HG03175 (cell line): ENCODE data around the gene L1CAM.

Source experiments
- ATAC-seq: cut with Tn5 transposase; IDR thresholded peaks from one replicate; pipeline ENCODE4 v1.9.1; 2021; ENCODE audit warnings: mild to moderate bottlenecking, moderate library complexity; ENCODE audit not compliant: unreplicated experiment

The L1CAM gene

GRCh38 chrX:153885968-153886903 lies at the start of gene L1CAM:
Gene L1CAM (minus strand): TSS chrX:153886173. CDS start chrX:153875836, 10,337 bp downstream.
- no peak for ATAC-seq

- ATAC-seq = no peak
These were observed 49.4 kb upstream of the L1CAM start for GRCh38 chrX:153935326-153935851.

DNA sequence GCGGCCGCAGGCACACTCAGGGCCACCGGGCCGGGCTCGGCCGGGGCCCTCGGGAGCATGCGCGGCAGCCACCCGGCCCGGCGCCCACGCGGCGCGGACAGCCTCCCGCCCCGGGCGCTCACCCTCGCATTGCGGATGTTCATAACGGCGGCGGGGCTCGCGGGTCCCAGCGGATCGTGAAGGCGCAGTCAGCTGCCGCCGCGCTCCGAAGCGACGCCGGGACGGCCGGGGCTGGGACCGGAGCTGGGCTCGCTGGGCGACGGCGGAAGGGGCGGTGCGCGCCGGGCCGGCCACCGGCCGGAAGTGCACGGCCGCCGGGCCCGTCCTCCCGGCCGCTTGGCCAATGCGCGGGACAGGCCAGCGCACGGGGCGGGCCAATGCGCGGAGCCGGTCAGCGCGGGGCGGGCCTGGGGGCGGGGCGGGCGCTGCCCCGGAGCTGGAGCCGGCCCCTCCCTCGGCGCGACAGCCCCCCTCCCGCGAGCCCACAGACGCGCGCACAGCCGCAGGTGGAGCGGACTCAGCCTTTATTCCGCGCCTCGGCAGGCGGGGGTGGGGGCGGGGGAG lies 48.9 kb upstream of the L1CAM start, which contains the start of gene NAA10:
Gene NAA10 (minus strand): TSS at position 276 of the 564 bp plus-strand sequence. CDS start 133 bp downstream, at position 143.
- ATAC-seq = peak; percentile 87

DNA sequence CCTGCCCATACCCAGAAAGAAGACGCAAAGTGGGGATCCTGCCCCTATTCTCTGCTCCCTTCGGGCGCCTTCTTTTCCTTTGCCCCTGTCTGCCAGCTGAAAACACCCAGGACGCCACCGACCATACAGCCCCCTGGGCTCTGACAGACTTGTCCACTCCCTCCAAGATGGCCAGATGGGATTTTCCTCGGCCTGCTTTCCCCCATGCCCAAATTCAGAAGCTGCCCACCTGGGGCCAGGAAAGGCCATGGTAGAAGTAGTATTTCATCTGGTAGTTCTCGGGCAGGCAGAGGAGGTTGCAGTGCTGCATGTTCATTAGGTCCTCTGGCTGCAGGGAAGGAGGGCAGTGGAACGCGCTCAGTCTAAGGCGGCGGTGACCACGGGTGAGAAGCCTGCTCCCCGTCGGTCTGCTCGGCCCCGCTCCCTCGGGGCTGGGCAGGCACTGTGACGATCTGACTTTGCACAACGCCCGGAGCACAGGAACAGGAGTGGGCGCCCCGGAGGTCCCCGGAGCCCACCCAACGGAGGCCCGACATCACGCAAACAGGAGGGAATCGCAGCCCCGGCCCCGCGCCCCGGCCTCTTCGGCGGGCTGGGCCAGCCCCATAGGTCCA lies 48.3 kb upstream of the L1CAM start:
- peak; percentile 23 for ATAC-seq

DNA sequence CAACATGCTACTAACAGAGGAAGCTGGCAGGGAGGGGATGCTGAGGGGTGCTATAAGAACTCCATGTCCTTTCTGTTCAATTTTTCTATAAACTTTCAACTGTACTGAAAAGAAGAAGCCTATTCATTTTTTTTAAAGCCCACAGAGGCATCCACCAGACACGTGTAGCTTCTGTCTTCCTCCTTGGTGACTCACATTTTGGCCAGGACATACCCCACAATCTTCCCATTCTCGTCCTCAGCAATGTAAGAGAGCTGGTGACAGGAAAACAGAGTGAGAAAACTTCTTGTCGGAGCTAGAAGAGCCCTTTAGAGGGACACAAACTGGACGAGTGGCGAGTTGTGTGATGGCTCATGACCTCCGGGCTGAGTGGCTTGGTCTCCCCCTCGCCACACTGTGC lies 47.8 kb upstream of the L1CAM start:
- ATAC-seq = no peak

DNA sequence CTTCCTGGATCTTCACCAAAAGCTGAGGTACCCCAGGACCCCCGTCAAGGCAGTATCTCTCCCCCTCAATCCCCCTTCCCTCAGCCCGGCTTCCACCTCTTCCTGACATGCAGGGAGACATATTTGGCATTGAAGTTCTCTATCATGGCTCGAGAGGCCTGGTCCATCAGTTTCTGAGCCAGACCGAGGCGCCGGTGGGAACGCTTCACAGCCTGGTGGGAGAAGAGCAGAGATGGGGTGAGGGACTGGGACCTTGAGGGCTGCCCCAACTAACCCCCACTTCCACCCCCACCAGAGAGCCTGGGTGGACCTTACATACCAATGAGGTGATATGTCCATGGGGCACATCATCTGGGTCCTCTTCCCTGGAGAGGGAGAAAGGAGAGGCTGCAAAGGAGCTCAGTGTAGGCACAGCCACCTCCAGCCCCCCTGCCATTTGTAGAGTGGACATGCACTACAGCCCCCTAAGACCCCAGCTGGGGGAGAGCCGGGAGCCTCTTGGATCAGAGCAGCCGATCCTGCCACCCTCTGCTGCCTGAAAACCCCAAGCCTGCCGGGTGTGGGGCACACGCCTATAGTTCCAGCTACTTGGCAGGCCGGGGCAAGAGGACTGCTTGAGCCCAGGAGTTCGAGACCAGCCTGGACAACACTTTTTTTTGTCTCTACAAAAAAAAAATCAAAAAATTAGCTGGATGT lies 46.4 kb upstream of the L1CAM start:
- ATAC-seq = no peak

DNA sequence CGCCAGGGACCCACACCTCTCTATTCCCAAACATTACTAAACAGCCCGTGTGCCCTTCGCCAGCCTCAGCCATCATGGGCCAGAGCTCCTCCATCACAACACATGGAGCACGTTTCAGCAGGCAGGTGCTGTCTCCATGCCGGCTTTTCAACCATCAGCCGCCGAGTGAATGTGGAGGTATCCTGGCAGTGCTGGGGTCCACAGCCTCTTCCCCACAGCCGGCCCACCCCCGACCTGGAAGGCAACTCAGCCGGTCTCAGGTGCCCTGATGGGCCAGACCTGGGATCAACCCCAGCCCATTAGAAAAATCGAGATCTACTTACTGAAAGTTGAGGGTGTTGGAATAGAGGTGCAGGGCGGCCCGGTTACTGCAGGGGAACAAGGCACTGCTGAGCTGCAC lies 45.8 kb upstream of the L1CAM start:
- no peak for ATAC-seq

- ATAC-seq = no peak
These were observed 45.2 kb upstream of the L1CAM start for GRCh38 chrX:153931151-153931550.

DNA sequence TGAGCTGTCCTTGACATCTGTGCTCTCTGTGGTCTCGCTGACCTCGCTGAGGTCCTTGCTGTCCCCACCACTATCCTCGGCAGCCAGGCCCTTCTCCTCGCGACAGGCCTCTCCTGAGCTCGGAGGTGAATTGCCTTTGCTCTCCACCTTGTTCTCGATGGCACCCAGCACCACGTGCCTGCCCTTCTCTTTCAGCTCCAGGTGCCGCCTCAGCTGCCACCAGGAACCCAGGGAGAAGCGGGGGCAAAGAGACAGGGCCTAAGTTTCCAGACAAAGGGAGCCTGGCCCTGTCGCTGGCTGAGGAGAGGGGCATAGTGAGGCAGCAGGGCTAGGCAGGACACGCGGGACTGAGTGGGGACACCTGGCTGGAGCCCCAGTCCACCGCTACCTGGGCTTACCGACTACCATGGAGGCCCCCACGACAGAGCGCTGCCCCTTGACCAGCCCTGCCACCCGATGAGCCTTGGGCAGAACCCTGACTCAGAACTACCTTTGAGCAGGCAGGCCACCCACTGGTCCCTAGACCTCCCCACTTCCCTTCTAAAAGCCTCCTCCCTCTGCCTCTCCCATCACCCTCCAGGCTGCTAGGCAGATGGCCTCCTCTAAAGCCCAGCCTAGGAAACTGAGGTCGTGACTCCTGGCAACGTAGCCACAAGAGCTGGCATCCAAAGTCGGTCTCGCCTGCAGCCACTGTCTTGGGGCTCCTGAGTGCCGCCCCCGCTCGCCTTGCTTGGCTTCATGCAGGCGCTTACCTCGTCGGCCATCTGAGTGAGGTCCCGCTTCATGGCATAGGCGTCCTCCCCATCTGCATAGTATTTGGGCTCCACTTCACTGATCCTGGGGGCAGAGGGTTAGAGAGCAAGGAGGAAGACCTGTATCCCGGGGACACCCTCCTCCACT lies 44.3 kb upstream of the L1CAM start:
- ATAC-seq = no peak

DNA sequence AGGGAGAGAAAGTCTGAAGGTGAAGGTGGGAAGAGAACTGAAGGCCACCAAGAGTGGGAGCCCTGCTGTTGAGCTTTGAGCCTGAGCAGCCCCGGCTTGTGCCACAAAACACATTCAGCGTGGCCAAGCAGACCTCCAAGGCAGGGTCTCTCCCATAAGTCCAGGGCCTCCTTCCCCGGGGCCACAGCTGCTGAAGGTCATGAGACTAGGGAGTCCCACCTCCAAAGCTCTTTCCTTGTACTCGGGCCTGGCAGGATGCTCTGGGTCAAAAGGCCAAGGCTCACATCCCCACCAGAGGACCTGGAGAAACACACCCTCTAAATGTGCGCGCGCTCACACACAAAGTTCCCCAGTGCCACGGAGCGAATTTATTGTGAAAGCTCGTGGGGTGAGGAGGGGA lies 43.6 kb upstream of the L1CAM start:
- ATAC-seq = no peak

DNA sequence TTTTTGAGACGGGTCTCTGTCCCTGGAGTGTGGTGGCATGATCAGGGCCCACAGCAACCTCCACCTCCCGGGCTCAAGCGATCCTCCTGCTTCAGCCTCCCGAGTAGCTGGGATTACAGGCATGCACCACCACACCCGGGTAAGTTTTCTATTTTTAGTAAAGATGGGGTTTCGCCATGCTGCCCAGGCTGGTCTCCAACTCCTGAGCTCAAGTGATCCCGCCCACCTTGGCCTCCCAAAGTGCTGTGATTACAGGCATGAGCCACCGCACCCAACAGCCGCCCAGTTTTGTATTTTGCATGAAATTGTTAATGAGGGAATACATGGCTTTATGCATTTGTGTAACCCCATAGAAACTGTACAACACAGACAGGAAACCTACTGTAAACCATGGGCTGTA lies 42.9 kb upstream of the L1CAM start:
- no peak for ATAC-seq

DNA sequence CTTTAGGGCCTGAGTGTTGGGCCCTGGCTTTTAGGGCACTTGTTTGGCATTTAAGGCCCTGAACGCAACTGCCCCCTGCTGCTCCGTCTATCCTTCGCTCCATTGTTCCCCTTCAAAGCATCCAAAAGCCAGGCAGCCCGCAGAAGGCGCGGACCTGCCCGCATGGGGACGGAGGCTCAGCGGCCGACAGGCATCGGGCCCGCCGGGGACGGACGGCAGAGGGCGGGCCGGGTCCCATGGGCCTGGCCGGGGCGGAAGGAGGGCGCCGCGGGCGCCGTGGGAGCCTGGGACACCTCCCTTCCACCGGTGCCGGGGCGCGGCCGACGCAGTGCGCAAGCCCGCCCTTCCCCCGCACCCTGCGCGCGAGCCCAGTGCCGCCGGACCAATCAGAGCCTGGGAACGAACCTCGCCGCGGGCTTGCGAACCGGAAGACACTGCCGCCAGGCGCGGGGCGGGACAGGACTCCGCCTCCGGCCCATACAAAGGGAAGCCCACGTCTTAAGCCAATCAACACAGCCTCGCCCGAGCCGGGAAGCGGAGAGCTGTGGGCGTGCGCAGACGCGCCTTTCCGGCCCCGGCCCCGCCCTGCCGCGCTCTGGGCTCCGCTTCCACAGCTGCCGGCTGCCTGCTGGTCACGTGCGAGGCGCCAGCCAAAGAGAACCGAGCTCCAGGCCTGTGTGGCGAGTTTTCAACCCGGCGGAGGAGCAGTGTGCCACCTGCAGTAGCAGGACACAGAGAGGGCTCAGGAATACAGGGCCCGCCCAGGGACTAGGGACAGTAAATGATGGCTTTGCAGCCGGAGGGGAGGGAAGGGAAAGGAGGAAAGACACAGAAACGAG lies 42.2 kb upstream of the L1CAM start:
- ATAC-seq = peak; percentile 75

DNA sequence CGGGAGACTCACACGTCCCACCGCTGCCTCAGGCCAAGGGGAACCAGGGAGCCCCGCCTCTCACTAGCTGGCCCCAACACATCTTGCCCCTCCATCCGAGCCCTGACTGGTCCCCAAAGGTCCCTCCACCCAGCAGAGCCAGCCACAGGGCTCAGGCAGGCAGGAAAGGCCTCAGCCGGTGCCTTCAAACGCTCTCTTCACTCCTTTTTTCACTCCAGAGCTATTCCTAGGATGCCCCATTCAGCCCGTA lies 41.6 kb upstream of the L1CAM start:
- no peak for ATAC-seq

DNA sequence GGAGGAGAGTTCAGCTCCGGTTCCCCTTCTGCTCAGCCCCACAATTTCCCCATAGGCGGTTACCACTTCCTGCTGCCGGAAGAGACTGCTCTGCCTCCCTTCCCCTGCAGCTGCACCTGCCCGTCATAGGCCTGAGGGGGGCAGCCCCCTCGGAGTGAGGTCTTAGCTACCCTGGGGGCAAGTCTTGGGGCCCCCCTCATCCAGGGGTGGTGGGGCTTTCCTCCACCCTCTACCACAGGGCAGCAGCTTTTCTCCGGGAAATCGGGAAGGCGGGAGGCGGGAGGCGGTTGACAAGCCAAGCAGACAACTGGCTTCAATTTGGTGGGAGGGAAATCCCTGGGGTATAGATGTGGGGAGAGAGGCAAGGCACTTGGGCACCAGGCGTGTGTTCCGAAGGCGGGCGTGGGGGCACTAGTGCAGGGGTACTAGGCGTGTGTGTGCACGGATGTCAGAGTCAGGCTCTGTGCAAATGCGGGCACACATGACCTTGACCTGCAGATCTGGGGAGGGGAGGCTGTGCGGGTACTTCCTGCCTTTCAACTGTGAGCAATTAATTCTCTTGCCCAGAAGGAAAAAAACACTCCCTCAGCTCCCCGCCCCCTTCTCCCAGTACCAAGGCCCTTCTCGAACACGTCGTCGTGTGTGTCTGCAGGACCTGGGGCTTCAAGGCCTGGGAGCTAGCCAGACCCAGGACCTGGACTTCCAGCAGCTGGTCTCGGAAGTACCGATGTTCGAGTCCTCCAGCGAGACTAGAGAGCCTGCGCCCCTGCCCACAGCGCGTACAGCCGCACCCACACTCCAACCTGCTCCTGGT lies 41.1 kb upstream of the L1CAM start:
- peak; percentile 46 for ATAC-seq

DNA sequence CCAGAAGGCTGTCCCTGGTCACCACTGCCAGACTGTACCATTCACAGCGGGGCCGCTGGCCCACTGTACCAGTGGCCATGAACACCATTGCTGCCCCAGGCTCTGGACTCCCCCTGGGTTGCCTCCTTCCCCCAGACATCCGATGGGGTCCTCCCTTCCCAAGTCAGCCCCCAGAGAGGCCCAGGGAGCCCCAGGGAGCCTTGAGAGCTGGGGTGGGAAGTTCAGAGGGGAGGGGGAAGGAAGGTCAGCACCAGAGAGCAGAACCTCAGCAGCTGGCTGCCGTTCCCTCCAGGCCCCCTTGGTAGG lies 40.5 kb upstream of the L1CAM start:
- ATAC-seq = peak; percentile 0

GRCh38 chrX:153925739-153926551 lies 40.0 kb upstream of the L1CAM start, which contains the start of gene ARHGAP4:
Gene ARHGAP4 (minus strand): TSS chrX:153926264. CDS start chrX:153926202, 62 bp downstream.
- no peak for ATAC-seq

- no peak for ATAC-seq
These were observed 39.4 kb upstream of the L1CAM start for GRCh38 chrX:153925387-153925738.
